ENCODE measurements around the gene S100A7.
"Not testable (repeated sequence)": the region's sequence is repeated elsewhere in the genome, so short reads cannot be mapped to it uniquely, and the experiment has no call there.

The S100A7 gene

DNA sequence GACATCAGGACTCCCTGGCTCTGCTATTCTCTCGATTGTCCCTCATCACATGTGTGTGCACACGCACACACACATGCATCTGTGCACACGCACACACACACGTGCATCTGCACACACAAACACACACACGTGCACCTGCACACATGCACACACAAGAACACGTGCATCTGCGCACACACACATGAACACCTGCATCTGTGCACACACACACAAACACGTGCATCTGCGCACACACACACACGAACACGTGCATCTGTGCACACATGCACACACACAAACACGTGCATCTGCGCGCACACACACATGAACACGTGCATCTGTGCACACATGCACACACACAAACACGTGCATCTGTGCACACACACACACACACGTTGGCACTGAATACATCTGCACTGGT lies 29.4 kb downstream of the S100A7 start:
- DNase-seq (ENCODE audit: low read depth, low spot score), result no peak

DNA sequence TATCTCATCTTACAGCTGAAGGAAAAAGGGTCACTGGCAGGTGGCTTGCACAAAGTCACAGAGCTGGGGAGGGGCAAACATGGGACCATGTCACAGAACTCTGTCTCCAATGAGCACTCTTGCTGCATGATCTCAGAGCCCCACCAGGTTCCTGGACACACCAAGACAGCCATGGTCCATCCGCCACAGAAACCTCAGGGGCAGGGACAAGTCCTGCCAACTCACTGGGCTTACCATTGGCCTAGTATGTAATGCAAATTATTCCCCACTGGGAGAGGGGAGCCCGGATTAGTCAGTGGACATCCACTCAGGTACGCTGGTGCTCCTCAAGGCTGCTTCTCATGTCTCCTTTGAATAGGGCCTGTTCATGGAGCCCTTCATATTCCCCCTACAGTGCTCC lies 29.9 kb downstream of the S100A7 start:
- DNase-seq (ENCODE audit: low read depth, low spot score), result no peak

GRCh38 chr1:153430166-153430553 lies 30.3 kb downstream of the S100A7 start:
- no peak for DNase-seq (ENCODE audit: low read depth, low spot score)

GRCh38 chr1:153429266-153430165 lies 30.9 kb downstream of the S100A7 start:
- DNase-seq (ENCODE audit: low read depth, low spot score), result no peak

GRCh38 chr1:153428791-153429190 lies 31.7 kb downstream of the S100A7 start:
- no peak for DNase-seq (ENCODE audit: low read depth, low spot score)

- no peak for DNase-seq (ENCODE audit: low read depth, low spot score)
Observed at GRCh38 chr1:153428073-153428638, 32.3 kb downstream of the S100A7 start.

DNA sequence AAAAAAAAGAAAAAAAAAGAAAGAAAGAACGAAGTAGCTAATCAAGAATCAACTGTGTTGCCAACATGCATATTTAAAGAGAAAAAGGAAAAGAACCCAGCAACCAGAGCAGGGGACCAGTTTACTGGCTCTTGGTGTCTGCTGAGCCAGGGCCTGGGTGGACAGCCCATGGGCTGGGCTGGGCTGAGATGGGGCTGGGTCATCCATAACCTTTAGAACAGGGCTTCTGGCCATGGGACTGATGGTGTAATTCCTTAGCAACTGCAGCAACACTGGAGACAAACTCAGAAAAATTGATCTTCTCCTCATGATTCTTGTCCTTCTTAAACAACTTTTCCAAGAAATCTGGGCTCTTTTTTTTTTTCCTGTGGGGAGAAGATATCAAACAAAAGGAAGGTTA lies 33.6 kb downstream of the S100A7 start:
- DNase-seq (ENCODE audit: low read depth, low spot score), result no peak

DNA sequence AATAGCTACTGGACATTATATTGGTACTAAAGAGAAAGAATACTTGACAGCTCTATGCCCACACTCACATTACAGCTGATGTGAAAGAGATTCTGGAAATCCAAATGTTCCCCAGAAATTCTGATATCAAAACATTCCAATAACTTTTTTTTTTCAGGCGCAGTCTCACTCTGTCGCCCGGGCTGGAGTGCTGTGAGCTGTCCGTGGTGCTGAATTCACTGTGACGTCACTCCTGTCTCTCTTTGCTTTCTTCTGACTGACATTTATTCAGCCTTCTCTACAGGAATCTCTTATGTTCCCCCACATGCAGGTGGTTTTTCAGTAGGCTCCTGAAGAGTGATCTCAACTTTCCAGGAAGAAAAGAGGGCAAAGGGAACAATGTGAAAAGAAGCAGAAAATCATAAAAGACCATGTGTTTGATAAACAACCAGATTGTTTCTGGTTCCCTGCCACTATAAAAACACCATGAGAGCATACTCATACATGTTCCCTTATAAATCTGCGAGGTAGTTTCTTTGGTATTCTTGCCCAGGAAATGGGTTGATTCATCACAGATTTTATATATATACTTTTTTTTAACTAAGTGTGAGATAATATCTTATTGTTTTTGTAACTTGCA lies 37.9 kb downstream of the S100A7 start:
- DNase-seq (ENCODE audit: low read depth, low spot score), result no peak

DNA sequence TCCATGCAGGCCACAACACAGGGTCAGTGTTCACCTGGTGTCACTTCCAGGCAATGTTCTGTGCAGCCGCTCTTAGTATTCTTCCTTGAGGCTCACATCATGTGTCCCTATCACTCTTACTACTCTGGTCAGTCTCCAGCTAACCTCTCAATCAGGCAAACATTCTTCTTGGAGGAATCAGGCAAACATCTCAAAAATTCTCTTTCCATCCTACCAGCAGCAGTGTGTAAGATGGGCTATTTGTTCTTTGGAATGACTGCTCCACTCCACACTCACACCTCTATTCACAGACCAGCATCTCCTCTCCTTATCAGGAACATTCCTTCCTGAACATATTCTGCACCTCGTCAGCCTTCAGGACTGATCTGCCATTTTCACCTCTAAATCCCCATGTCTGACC lies 40.1 kb downstream of the S100A7 start:
- DNase-seq (ENCODE audit: low read depth, low spot score), result no peak

DNA sequence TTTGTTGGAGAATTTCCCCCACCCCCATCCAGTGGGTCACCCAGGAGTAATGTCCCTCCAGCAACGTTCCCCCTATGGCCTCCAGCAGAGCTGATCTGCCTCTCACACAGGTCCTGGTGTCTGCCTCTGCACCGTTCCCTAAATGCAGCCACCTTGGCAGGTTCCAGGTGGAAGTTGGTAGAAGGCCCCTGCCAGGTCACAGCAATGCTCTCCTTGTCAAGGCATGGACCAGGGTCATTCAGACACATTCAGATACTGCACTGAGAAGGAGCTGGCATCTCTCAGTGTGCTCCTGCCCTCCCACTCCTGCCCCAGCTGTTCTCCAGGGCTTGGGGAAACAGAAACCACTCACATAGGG lies 41.0 kb downstream of the S100A7 start:
- not testable (repeated sequence) for DNase-seq (ENCODE audit: low read depth, low spot score)

- not testable (repeated sequence) for DNase-seq (ENCODE audit: low read depth, low spot score)
Observed at GRCh38 chr1:153418758-153419435, 41.6 kb downstream of the S100A7 start.

GRCh38 chr1:153417136-153417888 lies 43.1 kb downstream of the S100A7 start:
- no peak for DNase-seq (ENCODE audit: low read depth, low spot score)

GRCh38 chr1:153415850-153416570 lies 44.4 kb downstream of the S100A7 start, which contains the start of gene S100A7A:
S100A7A (plus strand) TSS chr1:153416520; CDS start chr1:153418083, 1,563 bp downstream.
- DNase-seq (ENCODE audit: low read depth, low spot score), result no peak

- DNase-seq (ENCODE audit: low read depth, low spot score), result not testable (repeated sequence)
Observed at GRCh38 chr1:153413961-153414360, 46.5 kb downstream of the S100A7 start.

Data from iPS DF 19.7 (cell line).